NCI-H146 treated with DMSO at 0.1 percent for 48 hours (cell line): Measurements from ENCODE around the gene RBFOX2.

Experiments used
- DNase-seq: peaks from one replicate; lab custom pipeline; 2025; ENCODE audit not compliant: unreplicated experiment; lab: John Stamatoyannopoulos, UW

Gene RBFOX2

DNA sequence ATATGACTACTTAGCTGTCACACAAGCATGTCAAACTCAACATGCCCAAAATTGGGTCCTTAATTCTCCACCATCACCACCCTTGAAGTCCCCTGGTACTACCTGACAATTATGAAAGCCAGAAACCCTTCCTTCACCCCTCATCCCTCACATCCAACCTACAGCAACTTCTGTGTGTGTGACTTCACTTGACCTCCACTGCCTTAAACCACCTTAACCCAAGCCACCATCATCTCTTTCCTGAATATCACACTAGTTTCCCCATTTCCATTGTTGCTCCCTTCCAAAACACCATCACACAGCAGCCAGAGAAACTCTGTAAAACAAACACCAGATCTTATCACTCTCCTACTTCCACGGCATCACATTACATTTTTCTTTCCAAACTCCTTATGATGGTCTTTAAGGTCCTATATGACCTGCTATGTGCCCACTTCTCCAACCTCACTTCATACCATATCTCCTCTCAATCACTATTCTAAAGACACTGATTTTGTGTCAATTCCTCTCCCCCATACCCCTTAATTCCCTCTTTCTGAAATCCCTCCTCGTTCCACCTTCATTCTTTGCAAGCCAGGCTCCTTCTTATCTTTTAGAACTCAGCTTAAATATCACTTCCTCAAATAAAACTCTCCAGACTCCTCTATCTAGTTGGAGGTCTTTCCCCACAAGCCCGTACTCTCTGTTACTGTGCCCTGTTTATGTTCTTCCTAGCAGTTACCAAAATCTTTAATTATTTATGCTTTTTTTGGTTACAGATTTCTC, 124.9 kb downstream of the RBFOX2 start:
- DNase-seq: no peak

DNA sequence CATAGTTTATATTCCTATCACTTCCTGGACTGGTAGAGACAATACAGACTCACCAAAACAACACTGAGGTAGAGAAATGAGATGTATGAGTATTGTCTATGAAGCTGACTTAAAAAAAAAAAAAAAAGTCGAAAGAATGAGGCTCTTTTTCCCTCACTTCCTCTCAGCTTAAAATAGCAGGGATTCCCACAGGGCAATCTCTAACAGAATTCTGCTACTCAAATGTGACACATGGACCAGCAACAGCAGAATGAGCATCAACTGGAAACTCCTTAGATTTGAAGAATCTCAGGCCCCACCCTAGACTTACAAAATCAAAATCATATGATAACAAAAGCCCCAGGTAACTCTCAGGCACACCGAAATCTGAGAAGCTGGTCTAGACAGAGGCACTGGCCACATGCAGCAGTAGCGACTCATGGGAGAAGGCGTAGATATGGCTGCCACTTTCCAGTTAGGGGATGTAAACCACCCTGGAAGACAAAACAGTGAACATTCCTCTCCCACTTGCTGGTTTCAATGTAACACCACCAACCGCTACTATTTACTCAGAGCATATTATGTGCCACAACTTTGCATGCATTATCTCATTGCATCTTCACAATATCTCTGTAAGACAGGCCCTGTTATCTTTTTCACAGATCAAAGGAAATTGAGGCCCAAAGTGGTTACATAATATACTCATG, 128.0 kb downstream of the RBFOX2 start:
- DNase-seq: no peak

DNA sequence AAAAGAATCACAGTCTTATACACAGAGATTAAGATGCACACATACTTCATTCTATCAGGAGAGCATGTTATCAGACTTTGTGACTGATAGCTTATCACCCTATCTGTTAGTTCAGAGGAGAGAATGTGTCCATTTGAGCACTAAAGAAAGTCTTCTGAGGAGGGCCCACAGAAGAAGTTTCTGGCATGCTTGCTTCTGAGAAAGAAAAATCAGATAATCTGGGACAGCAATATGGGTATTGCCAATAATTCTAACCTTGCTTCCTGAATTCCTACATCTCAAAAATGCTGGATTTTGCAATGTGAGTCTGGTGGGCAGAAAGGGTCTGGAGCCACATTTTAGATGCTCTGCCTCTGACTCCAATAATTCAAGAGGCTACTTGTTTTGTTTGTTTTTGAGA, 128.9 kb downstream of the RBFOX2 start:
- no peak for DNase-seq

DNA sequence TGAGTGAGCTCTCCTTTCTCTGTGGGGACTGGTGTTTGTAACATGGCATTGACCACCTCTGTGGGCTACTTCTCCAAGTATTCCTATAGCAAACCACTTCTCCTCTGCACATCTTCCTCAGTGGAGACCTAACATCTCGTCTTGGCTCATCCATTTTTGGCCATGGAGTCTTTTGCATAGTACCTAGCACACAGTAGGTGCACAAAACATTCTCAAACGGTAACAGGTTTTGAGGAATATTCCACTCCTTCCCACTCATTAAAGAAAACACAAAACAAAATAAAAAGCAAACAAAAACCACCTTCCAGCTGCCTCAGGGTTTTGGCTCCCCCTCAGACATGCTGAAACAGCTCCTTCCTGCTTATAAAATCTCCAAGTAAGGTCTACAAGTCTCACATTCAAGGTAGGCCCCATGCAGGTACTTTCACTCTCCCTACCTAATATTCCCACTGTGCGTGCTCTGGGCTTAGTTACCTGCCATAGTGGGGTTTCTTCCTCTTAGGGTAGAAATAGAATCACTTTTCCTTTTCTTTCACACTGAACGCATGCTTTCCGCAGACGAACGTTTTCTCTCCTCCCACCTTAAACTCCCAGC, 132.4 kb downstream of the RBFOX2 start:
- DNase-seq: no peak

DNA sequence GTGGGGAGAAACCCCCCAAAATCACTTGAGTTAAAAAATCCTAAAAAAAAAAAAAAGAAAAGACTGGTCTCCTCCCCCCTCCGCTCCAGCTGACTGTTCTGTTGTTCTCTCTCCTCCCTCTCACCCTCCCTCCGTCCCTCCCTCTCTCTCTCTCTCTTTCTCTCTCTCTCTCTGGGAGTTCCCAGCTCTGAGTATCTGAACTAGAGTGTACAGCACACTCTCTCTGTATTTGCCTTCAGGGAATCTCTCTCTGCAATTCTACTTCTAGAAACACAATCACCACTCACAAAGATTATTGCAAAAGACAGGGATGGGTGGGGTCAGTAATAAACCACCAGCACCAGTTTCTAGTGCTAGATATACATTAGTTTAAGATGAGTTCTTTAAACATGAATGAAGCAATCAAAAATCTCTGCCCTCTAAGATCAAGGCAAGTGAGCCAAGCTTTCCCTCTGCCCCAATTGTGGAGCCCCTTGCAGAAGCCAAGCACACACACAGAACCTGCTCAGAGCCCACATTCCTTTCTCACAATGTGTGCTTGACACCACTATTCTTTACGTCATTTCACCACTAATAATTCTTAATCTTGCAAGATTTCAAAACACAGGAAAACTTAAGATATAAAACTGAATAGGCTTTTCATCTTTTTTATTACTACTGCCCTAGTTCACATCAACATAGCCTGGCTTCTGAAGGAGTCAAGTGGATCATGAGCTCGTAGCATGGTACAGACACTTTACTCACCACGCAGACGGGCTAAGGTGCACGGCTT, 133.5 kb downstream of the RBFOX2 start:
- no peak for DNase-seq

DNA sequence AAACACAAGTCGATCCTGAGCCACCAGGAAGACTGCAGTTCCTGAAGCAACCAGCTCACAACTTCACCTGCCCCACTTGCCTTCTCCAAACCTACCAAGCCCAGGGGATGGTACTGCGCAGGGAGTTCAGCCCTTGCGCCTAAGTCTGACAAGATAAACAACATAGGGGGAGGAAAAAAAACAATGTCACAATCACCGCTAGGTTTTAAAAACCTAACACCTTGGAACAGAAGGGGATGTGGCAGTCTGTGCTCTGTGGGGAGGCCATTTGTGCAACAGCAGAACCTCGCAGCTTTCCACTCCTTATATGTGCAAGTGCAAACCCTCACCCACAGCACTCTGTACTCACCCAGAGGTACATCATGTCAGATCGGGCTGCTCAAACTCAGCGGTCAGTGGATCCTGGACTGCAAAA, 134.2 kb downstream of the RBFOX2 start:
- DNase-seq: no peak

DNA sequence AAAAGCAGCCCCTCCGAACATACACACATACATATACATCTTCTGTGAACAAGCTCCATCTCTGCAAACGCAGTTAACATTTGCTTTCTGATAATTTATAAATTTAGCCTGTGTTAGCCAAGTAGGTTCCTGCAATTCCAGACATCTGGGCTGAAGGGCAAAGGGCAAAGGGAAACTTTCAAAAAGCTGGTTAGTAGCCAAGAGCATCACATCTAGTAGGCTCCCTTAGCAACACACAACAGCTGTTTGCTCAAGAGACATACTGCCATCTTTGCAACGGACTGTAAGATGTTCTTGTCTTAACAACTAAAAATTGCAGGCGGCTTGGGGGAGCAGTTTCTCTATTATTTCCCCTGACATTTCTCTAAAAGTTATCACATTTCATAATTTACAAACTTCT, 134.9 kb downstream of the RBFOX2 start:
- DNase-seq: no peak

DNA sequence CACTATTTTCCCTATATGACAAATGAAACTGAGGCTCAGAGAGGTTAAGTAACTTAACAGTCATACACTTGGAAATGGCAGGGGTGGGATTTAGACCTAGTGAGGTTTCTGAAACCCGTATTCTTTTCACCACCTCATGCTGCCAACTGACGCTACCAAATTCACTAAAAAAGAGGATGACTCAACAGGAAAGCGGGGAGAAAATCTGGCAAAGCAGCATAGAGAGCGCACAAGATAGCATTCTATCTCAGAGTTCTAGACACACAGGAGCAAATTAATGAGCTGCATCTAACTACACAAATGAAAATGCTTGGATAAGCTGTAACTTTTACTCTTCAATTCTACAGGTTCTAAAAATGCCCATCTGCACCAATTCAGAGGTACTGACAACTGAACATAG, 136.4 kb downstream of the RBFOX2 start:
- no peak for DNase-seq

DNA sequence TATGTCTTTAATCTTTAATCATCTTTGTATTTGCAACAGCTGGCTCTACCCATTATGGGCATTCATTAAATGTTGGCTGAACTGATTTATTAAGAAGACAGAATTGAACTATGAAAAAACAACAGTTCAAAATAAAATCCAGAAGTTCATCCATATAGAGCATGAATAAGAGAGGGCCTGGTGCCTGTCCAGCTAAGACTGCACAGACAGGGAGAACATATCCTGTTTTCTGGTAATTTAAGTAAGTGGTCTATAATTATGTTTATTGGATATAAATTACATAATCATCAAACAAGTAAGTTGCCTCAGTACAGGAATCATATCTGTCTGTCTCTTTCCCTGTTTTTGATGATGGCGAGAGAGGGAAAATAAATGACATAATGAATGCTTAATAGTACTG, 137.2 kb downstream of the RBFOX2 start:
- DNase-seq: no peak

DNA sequence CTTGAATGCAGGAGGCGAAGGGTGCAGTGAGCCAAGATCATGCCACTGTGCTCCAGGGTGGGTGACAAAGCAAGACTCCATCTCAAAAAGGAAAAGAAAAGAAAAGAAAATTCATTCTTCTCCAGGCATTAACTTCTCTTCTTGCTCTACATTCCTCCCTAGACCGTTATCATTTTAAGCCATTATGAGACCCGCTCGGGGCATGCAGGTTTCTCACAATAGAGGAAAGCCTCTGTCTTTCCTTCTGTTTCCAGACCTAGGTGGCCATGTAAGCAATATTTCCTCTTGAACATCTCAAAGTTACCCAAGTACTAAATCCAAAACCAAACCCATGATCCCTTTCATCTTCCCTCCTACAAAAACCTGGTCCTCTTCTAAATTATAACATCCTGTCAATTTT, 139.6 kb downstream of the RBFOX2 start:
- DNase-seq: no peak

DNA sequence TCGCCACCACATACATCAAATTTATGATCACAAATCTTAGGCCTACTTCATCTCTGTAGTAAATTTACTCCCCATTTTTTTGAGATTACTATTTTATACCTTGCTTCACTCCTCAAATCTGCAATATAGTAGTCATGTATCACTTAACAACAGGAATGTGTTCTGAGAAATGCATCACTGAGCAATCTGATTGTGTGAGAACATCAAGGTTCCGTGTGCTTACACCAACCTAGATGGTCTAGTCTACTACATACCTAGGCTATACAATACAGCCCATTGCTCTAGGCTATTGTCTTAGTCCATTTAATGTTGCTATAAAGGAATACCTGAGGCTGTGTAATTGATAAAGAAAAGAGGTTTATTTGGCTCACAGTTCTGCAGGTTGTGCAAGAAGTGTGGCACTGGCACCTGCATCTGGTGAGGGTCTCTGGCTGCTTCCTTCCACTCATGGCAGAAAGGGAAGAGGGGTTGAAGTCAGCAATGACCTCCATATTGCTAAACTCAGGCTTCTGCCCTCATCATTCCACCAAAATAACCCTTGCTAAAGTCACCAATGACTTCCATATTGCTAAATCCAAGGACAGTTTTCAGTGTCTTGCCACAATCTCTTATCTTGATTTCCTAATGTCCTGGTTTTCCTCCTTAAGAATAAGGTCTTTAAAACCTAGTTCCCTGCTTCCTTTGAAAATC, 140.3 kb downstream of the RBFOX2 start:
- DNase-seq: no peak

DNA sequence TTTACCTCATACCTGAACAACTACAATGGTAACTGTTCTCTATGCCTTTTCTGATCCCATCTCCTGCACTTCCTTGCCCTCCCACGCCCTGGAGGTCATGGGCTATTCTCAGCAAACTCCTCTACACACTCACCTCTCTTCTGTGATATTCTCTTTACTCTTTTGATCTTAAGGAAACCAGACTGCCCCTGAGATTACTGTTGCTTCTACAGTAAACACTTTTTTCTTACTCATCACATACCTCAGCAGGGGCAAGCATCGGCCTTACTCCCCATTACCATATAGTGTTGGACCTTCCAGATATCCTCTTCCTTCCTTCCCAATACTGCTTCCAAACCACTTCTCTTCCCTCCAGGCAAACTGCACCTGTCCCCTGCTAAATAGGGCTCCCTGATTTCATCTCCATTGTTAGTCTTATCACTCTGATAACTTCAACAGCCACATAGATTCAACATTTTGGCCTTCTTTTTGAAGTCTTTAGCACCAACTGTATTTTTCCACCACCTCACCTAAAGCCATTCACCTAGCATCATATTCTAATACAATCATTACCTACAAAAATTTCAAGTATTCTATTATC, 141.2 kb downstream of the RBFOX2 start:
- no peak for DNase-seq

DNA sequence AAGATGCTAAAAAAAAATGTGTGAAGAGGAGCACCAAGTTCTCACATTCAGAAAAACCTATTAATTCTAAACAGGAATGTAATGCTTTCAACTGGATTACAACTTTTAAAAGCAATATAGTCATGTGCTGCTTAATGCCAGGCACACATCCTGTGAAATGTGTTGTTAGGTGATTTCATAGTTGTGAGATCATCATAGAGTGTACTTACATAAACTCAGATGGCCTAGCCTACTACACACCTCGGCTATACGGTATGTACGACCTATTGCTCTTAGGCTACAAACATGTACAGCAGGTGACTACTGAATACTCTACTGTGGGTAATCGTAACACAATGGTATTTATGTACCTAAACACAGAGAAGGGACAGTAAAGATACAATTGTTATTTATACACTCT, 142.3 kb downstream of the RBFOX2 start:
- DNase-seq: no peak

DNA sequence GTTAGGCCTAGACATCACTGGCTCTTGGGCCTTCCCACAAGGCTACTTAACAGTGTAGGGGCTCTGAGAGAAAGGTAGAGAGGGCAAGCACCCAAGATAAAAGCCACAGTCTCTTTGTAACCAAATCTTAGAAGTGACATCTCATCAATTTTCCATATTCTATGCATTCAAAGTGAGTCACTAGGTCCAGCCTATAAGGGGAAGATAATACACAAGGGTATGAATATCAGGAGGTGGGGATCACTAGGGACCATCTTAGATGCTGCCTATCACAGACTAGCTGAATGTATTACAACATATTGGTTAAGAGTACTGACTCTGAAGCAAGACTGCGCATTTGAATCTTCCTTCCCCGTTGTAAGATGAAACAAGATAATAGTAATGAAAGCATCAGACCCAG, 144.1 kb downstream of the RBFOX2 start:
- no peak for DNase-seq

DNA sequence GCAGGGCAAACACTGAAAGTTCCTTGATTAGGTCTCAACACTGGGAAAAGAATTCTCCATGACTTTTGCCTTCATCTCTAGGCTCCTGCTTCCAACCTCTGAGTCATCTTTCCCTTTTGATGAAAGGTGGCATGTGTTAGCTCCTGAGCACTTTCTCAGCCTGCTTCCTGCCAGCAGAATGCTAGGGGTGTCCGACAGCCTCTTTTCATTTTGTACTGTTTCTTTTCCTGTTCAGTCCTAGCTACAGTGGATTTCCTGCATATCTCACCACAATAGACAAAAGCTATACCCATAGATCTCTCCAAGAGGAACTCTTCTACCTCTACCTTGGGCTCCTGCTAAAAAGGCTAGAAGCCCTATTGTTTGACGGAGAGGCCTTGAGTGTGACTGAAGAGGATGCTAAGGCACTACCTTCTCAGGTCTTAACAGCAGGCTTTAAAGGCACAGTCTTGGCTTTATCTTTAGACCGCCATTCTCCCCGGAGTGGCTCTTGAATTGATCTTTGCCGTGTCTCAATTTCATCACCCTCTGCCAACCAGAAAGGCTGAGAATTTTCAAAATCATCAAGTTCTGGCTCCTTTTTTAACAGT, 145.5 kb downstream of the RBFOX2 start:
- no peak for DNase-seq

DNA sequence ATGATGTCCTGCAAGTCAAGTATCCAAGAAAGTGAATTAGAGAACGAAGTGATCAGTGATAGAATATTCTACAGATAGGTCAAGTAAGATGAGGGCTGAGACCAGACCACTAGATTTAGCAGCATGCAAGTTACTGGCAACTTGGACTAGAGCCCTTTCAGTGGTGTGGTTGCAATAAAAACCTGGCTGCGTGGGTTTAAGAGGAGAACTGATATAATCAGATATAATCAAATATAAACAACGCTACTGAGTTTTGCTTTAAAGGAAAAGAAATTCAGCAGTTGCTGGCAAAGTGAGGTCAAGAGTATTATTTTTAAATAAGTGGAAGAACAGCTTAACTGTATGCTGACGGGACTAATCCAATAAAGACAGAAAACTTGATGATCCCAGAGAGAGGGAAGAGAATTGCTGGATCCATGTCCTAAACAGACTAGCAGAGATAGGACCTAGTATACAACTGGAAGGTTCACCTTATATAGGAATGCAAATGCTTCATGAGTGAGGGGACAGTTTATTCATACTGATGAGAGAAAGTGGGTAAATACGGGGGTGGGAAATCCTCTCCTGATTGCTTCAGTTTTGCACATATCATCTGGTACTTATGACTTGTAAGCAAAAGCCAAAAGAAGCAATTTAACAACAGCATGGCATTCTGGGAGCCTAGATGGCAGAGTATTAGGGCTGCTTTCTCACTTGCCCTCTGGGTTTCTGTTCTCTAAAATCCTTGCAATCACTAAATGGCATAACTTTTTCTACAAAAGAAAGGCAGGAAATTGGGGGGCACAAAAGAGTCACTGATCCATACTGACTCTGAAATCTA, 146.2 kb downstream of the RBFOX2 start:
- no peak for DNase-seq

DNA sequence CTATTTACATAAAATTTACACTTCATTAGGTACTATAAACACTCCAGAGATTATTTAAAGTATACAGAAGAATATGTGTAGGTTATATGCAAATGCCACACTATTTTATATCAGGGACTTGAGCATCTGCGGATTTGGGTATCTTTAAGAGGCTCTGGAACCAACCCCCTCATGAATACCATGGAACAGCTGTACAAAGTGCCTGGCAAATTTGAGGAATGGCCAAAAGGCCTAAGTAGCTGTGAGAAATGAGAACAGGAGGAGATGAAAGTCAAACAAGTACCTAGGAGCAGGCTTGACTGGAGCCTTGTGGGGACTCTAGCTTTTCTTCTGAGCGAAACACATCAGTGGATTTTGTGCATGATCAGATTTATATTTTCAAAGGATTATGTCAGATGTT, 149.3 kb downstream of the RBFOX2 start:
- no peak for DNase-seq

DNA sequence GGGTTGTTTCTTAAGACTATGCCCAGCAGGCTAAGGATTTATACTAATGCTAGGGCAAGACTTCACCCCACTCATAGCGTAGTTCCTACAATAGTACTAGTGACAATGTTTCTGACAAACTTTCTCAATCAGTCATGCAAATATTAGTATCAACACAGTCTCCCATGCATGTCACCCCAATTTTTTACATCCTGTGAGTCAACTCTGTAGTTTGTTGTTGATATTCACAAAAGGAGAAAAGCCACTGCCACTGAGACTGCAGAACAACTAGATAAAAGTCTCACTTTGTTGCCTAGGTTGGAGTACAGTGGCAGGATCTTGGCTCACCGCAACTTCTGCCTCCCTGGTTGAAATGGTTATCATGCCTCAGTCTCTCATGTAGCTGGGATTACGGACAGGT, 155.2 kb downstream of the RBFOX2 start:
- DNase-seq: no peak

DNA sequence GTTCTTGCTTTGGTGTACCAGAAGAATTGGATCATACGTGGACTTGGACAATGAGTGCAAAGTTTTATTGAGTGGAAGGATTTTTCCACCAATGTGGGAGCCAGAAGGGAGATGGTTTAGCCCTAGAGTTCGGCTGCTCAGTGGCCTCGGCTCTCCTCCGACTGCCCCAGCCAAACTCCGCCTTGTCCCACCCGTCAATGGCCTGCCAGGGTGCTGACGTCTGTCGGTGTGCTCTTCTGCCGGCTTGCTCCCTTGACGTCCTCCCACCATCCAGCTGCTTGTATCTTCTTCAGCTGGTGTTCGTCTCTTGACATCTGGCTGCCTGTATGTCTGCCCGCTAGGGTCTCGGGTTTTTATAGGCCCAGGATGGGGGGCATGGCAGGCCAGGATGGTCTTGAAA, 156.2 kb downstream of the RBFOX2 start:
- DNase-seq: no peak
